Measurements from ENCODE around the gene PACSIN3. TPM values are rescaled to one million over a fixed set of nuclear protein-coding genes. Genes with fewer than 3 reads are reported as not detected.

The PACSIN3 gene
- total RNA-seq, 1 experiment from 2014 or later, result 113 TPM

- Histone ChIP-seq H3F3A (ENCODE audit: insufficient read depth, low read depth) (peaks cover 50% of the 10 kb centered on the region), H3K9me3 (ENCODE audit: insufficient read depth, low read depth) (no peaks in the 10 kb centered on the region), H3K27me3 (ENCODE audit: insufficient read depth, low read depth) (no peaks in the 10 kb centered on the region), H3K4me2 (no peak overlapping the region), H3K4me1 (replicated peaks; ENCODE audit: insufficient read depth) (peaks cover 27% of the 10 kb centered on the region), H2AFZ (no peak overlapping the region), H3K4me3 (no peak overlapping the region), H3K27ac (no peak overlapping the region), H3K9me2 (ENCODE audit: insufficient read depth) (no peaks in the 10 kb centered on the region), H4K20me1 (ENCODE audit: insufficient read depth) (peaks cover 24% of the 10 kb centered on the region), H3K79me2 (ENCODE audit: low read depth) (peaks cover 38% of the 10 kb centered on the region), H3K36me3 (ENCODE audit: low read depth) (peaks cover 14% of the 10 kb centered on the region; the same call in 1 of the 2 replicates)
- CTCF ChIA-PET, result no interaction called here
- TF ChIP-seq EZH2 (IDR thresholded peaks at IDR 0.05; ENCODE audit: low read depth) (no peak), CTCF (conservative IDR thresholded peaks at IDR 0.05) (no peak)
- no TSS peak for BruUV-seq (replicated peaks)
- intact Hi-C loops (cut with micrococcal nuclease; ENCODE audit: unreplicated experiment), result no loop called here
- POLR2A ChIA-PET (ENCODE audit: unreplicated experiment), result no interaction called here
- no peak for DNase-seq
These were observed 3.0 kb downstream of the PACSIN3 start for GRCh38 chr11:47183031-47183856.

GRCh38 chr11:47182380-47182779, 3.9 kb downstream of the PACSIN3 start:
- no peak for DNase-seq
- TF ChIP-seq CTCF (conservative IDR thresholded peaks at IDR 0.05) (no peak), EZH2 (IDR thresholded peaks at IDR 0.05; ENCODE audit: low read depth) (no peak)
- BruUV-seq (replicated peaks), result no TSS peak
- Histone ChIP-seq H3K4me2 (no peak overlapping the region), H3K4me1 (replicated peaks; ENCODE audit: insufficient read depth) (peaks cover 23% of the 10 kb centered on the region), H3K9me2 (ENCODE audit: insufficient read depth) (no peaks in the 10 kb centered on the region), H3K4me3 (no peak overlapping the region), H4K20me1 (ENCODE audit: insufficient read depth) (peaks cover 24% of the 10 kb centered on the region), H2AFZ (no peak overlapping the region), H3K9me3 (ENCODE audit: insufficient read depth, low read depth) (no peaks in the 10 kb centered on the region), H3K36me3 (ENCODE audit: low read depth) (peaks cover 14% of the 10 kb centered on the region; the same call in 1 of the 2 replicates), H3K27me3 (ENCODE audit: insufficient read depth, low read depth) (no peaks in the 10 kb centered on the region), H3F3A (ENCODE audit: insufficient read depth, low read depth) (peaks cover 50% of the 10 kb centered on the region), H3K79me2 (ENCODE audit: low read depth) (peaks cover 38% of the 10 kb centered on the region), H3K27ac (no peak overlapping the region)
- ChIA-PET CTCF (no interaction called here), POLR2A (ENCODE audit: unreplicated experiment) (no interaction called here)
- intact Hi-C loops (cut with micrococcal nuclease; ENCODE audit: unreplicated experiment), result no loop called here

- BruUV-seq (replicated peaks), result no TSS peak
- no peaks in the 10 kb centered on the region for H3K9me3 ChIP-seq (ENCODE audit: insufficient read depth, low read depth)
- H3K4me1 ChIP-seq (replicated peaks; ENCODE audit: insufficient read depth), result peaks cover 15% of the 10 kb centered on the region
- H3K9me2 ChIP-seq (ENCODE audit: insufficient read depth), result no peaks in the 10 kb centered on the region
- H2AFZ ChIP-seq, result no peak overlapping the region
- H3K27ac ChIP-seq, result no peak overlapping the region
- H3K4me3 ChIP-seq, result no peak overlapping the region
- no peaks in the 10 kb centered on the region for H3K27me3 ChIP-seq (ENCODE audit: insufficient read depth, low read depth)
- H4K20me1 ChIP-seq (ENCODE audit: insufficient read depth), result peaks cover 24% of the 10 kb centered on the region
- no peak overlapping the region for H3K4me2 ChIP-seq
- peaks cover 41% of the 10 kb centered on the region for H3K79me2 ChIP-seq (ENCODE audit: low read depth)
- intact Hi-C loops (cut with micrococcal nuclease; ENCODE audit: unreplicated experiment), result no loop called here
- H3F3A ChIP-seq (ENCODE audit: insufficient read depth, low read depth), result peaks cover 44% of the 10 kb centered on the region
- CTCF ChIA-PET, result no interaction called here
- POLR2A ChIA-PET (ENCODE audit: unreplicated experiment), result interaction anchor here (0.7 to 0.9 kb wide), 2 partner anchors 24 to 34 kb away, joined by 3 to 10 read pairs; partner anchors contain the start of gene DDB2
- TF ChIP-seq CTCF (conservative IDR thresholded peaks at IDR 0.05) (no peak), EZH2 (IDR thresholded peaks at IDR 0.05; ENCODE audit: low read depth) (no peak)
- DNase-seq, result no peak
- peaks cover 14% of the 10 kb centered on the region; the same call in 1 of the 2 replicates for H3K36me3 ChIP-seq (ENCODE audit: low read depth)
These were observed 5.0 kb downstream of the PACSIN3 start for GRCh38 chr11:47181271-47181670.
